ENCODE measurements around the gene KCNC1.

Gene KCNC1

GRCh38 chr11:17736930-17737817 lies 2.6 kb downstream of the KCNC1 start:
- DNase-seq (ENCODE audit: low spot score), result no peak

DNA sequence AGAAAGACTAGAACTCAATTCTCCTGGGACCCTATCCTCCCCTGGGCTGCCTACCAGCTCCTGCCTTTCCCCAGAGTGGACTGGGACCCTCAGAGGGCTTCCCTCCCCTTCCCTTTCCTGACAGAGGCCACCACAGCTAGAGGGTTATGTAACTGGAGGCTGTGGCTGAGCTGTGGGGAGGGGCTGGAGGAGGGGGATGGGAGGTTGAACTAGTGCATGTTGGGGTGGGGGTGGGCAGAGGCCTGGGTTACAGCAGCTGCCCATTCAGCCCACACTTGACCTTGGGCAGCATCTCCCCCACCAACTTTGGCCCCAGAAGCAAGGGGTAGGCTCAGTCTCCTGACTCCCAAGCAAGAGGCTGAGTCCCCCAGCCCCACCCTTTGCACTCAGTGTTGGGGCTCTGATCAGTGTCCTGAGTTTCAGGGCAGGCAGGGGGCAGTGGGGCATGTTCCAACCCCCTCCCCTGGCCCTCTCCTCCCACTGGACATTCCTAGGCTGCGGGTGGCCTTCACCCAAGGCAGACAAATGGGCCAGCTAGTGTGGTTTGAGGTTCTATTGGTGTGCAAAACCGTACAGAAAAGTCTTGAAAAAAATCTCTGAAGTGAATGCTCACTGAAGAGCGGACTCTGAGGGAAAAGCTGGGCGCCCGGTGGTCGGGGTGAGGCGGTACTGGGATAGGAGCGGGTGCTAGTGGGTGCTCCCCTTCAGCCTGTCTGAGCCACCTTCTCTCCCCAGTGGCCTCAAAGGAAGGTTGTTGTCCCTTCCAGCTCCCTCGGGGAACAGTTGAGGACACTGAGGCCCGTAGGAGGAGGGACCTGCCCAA lies 3.8 kb downstream of the KCNC1 start:
- DNase-seq (ENCODE audit: low spot score), result no peak

- no peak for DNase-seq (ENCODE audit: low spot score)
These were observed 5.4 kb downstream of the KCNC1 start for GRCh38 chr11:17739945-17740338.

- DNase-seq (ENCODE audit: low spot score), result no peak
These were observed 6.2 kb downstream of the KCNC1 start for GRCh38 chr11:17740649-17741235.

DNA sequence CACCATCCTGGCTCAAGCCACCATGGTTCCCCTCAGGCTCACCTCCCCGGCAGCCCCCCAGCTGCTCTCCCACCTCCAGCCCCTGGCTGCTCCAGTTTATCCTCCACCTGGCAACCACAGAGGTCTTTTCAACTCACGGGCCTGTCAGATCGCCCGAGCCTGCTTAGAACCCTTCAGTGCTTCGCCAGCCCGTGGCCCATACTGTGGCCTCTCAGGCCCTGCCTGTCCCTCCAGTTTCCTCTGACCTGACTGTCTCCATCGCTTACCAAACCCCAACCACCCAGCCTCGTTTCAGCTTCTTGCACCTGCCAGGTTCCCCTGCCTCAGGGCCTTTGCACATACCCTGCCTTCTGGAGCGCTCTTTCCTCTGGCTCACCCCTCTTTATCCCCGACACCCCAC lies 6.9 kb downstream of the KCNC1 start:
- DNase-seq (ENCODE audit: low spot score), result no peak

DNA sequence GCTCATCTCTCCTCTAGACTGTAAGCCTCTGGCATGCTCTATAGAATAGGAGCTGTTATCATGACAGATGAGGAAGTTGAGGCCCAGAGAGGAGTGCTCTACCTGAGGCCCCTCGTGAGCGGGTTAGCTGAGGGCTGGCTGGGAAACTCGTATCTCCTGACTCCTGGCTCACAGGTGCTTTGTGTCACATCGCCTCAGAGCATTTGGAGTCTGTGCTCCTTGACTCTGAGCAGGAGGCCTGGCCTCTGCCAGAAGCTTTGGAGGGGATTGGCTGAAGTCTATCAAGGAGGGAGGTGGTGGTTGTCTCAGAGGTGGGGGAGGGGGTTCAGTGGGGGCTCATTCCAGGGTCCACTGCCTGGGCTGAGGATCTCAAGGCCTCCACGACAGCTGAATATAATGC lies 7.4 kb downstream of the KCNC1 start:
- no peak for DNase-seq (ENCODE audit: low spot score)

DNA sequence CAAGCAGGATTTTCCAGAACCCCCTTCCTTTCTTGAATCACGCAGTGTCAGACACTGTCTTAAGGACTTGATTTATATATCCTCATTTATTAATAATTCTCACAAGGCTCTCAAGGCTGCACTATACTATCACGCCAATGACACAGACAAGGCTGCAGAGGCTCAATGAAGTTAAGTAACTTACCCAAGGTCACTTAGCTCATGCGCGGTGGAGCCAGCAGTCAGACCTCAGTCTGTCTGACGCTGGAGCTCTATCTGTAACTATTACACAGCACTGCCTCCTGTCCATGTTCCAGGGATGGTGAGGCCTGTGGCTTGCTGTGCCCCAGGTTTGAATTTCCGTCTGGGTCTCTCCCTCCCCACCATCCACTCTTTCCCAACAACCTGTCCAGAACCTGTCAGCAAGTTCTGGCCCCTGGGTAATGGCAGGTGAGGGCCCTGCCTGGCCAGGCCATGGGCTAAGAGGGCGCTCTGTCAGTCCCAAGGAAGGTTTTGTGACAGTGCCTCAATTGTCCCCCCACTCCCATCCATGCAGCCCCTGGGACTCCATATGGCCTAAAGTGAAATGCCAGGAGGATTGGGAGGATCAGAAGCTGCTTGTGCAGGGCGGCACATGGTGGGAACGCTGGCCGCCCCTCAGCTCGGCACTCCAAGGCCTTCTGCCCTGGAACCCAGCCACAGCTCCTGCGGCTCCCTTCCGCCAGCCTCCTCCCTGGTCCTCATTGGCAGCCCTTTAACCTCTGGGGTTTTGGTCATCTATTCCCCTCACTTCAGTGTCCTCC lies 8.6 kb downstream of the KCNC1 start:
- DNase-seq (ENCODE audit: low spot score), result no peak

DNA sequence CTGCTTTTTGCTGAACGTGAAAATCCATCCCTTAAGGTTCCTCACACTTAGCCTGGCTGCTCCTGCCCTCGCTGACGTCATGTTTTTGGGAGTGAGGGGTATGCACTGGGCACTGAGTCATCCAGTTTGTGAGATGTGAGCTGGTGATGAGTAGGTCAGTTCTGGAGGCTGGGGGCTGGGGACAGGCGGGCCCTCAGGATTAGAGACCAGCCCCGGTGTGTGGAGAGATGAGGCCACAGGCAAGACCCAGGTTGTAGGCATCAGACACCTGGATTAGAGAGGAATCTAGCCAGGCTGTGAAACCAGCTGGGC lies 9.2 kb downstream of the KCNC1 start:
- DNase-seq (ENCODE audit: low spot score), result no peak

- no peak for DNase-seq (ENCODE audit: low spot score)
These were observed 9.8 kb downstream of the KCNC1 start for GRCh38 chr11:17744151-17744940.

GRCh38 chr11:17745023-17745772 lies 10.6 kb downstream of the KCNC1 start:
- no peak for DNase-seq (ENCODE audit: low spot score)

GRCh38 chr11:17746096-17746495 lies 11.5 kb downstream of the KCNC1 start:
- no peak for DNase-seq (ENCODE audit: low spot score)

GRCh38 chr11:17747131-17747955 lies 12.8 kb downstream of the KCNC1 start:
- DNase-seq (ENCODE audit: low spot score), result no peak

DNA sequence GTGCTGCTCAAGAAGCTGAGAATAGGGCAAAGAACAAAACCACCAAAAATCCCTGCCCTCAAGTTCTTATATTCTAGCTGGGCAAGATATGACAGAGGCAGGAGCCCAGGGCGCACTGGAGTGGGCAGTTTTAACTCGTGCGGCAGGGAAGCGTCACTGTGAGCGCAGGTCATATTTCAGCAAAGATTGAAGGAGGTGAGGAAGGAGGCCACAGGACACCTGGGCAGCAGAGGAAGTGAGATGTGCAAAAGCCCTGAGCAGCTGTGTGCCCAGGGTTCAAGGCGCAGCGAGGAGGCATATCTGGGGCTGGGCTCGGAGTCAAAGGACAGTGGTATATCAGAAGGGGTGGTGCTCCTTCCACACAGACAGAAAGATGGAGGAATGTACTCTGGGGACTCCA lies 13.5 kb downstream of the KCNC1 start:
- DNase-seq (ENCODE audit: low spot score), result no peak

- DNase-seq (ENCODE audit: low spot score), result no peak
These were observed 14.5 kb downstream of the KCNC1 start for GRCh38 chr11:17748761-17749721.

- no peak for DNase-seq (ENCODE audit: low spot score)
These were observed 15.6 kb downstream of the KCNC1 start for GRCh38 chr11:17750013-17750800.

GRCh38 chr11:17750801-17751165 lies 16.2 kb downstream of the KCNC1 start:
- DNase-seq (ENCODE audit: low spot score), result no peak

GRCh38 chr11:17751558-17751957 lies 17.0 kb downstream of the KCNC1 start:
- no peak for DNase-seq (ENCODE audit: low spot score)

- no peak for DNase-seq (ENCODE audit: low spot score)
These were observed 17.6 kb downstream of the KCNC1 start for GRCh38 chr11:17752144-17752543.

Measured in putamen (tissue), 1 donor.